H1 (cell line): ENCODE measurements around the gene KRR1. TPM values are rescaled to one million over a fixed set of nuclear protein-coding genes. Genes with fewer than 3 reads are reported as not detected.
"Not testable (repeated sequence)": the region's sequence is repeated elsewhere in the genome, so short reads cannot be mapped to it uniquely, and the experiment has no call there.

ENCODE experiments used
- CTCF ChIA-PET: fragments of 300-600 bp; sonication (Branson Sonifier 250); formaldehyde crosslinking; loops from one replicate; lab custom pipeline; 2021; ENCODE audit not compliant: partially characterized antibody; lab: Charles Lee
- POLR2A ChIA-PET: fragments of 300-600 bp; sonication (Branson Sonifier 250); formaldehyde crosslinking; loops from one replicate; lab custom pipeline; 2021; ENCODE audit warnings: inconsistent platforms; ENCODE audit not compliant: partially characterized antibody; lab: Charles Lee
- DNase-seq, 2 experiments: peaks; one replicate each; pipeline versions ENCODE4 v3.0.0 to v3.0.0-alpha.2; 2010 to 2022; ENCODE audit warnings: low spot score in 2 of 2, low read depth in 1 of 2, mixed read lengths in 1 of 2
- FAIRE-seq: peaks from 2 replicates; lab custom pipeline; 2011; peaks lifted over from hg19 to GRCh38; lab: Jason Lieb, UNC
- H2AFZ ChIP-seq: 2 replicates; pipeline ENCODE4 v1.8.1; 2012; ENCODE audit warnings: low read length, inconsistent platforms
- H2AK5ac ChIP-seq: 2 replicates; pipeline ENCODE4 v1.6.1; 2013; ENCODE audit warnings: low read depth, low read length
- H2BK120ac ChIP-seq: replicated peaks from 2 replicates; pipeline ENCODE3; 2013; ENCODE audit warnings: low read depth, low read length, inconsistent platforms
- H2BK12ac ChIP-seq: 2 replicates; pipeline ENCODE4 v1.6.1; 2013; ENCODE audit warnings: low read depth, low read length
- H2BK15ac ChIP-seq: 2 replicates; pipeline ENCODE4 v1.6.1; 2013; ENCODE audit warnings: low read length
- H2BK20ac ChIP-seq: 2 replicates; pipeline ENCODE4 v1.6.1; 2013; ENCODE audit warnings: low read length
- H2BK5ac ChIP-seq: 2 replicates; pipeline ENCODE4 v1.6.1; 2013; ENCODE audit warnings: low read depth, low read length
- H3K14ac ChIP-seq: 2 replicates; pipeline ENCODE4 v1.6.1; 2013; ENCODE audit warnings: inconsistent platforms; ENCODE audit not compliant: insufficient read length
- H3K18ac ChIP-seq: 2 replicates; pipeline ENCODE4 v1.6.1; 2013; ENCODE audit warnings: low read length; ENCODE audit errors: extremely low read depth
- H3K23ac ChIP-seq: 2 replicates; pipeline ENCODE4 v1.6.1; 2013; ENCODE audit warnings: inconsistent platforms; ENCODE audit not compliant: insufficient read length
- H3K23me2 ChIP-seq: 2 replicates; pipeline ENCODE4 v1.6.1; 2013; ENCODE audit warnings: low read depth, low read length
- H3K27ac ChIP-seq: 2 replicates; pipeline ENCODE4 v1.6.1; 2011; ENCODE audit warnings: low read depth, low read length, inconsistent platforms
- H3K27me3 ChIP-seq, 4 experiments: replicated peaks in 1 of 4; 1 replicate in 1 of 4; 2 replicates in 3 of 4; pipeline versions ENCODE4 v1.6.1 to v1.8.1; 2011 to 2013; ENCODE audit warnings: low read length in 3 of 4, mild to moderate bottlenecking in 3 of 4, inconsistent platforms in 2 of 4, mixed read lengths in 2 of 4, moderate library complexity in 1 of 4; ENCODE audit not compliant: control insufficient read depth in 3 of 4, insufficient read depth in 3 of 4; ENCODE audit errors: extremely low read depth in 1 of 4
- H3K36me3 ChIP-seq, 4 experiments: 2 replicates each; pipeline versions ENCODE4 v1.6.1 to v1.8.1; 2011 to 2013; ENCODE audit warnings: mild to moderate bottlenecking in 4 of 4, low read length in 3 of 4, moderate library complexity in 2 of 4, control low read depth in 1 of 4, inconsistent platforms in 1 of 4; ENCODE audit not compliant: insufficient read depth in 4 of 4, control insufficient read depth in 2 of 4
- H3K4ac ChIP-seq: replicated peaks from 2 replicates; pipeline ENCODE3; 2013; ENCODE audit warnings: low read length, low read depth, mixed read lengths, inconsistent platforms; ENCODE audit not compliant: insufficient read length
- H3K4me1 ChIP-seq, 4 experiments: replicated peaks in 1 of 4; 1 replicate in 1 of 4; 2 replicates in 3 of 4; pipeline versions ENCODE4 v1.6.1 to v1.8.1; 2011 to 2013; ENCODE audit warnings: low read length in 3 of 4, inconsistent platforms in 2 of 4, mixed read lengths in 1 of 4; ENCODE audit not compliant: insufficient read depth in 4 of 4, control insufficient read depth in 3 of 4
- H3K4me2 ChIP-seq, 2 experiments: 2 replicates each; pipeline versions ENCODE4 v1.6.1 to v1.8.1; 2011 to 2013; ENCODE audit warnings: low read depth in 2 of 2, low read length in 2 of 2, control low read depth in 1 of 2, inconsistent platforms in 1 of 2, mild to moderate bottlenecking in 1 of 2; ENCODE audit not compliant: insufficient read depth in 1 of 2
- H3K4me3 ChIP-seq, 4 experiments: fragments of 200-600, 300-600 bp in 1 of 4; sonication (generic), shearing (Covaris generic), sonication (Bioruptor Twin) in 1 of 4; 2 replicates each; pipeline versions ENCODE4 v1.5.1 to v1.8.1; 2011 to 2016; ENCODE audit warnings: low read length in 4 of 4, low read depth in 3 of 4, control low read depth in 2 of 4, inconsistent platforms in 2 of 4, mild to moderate bottlenecking in 2 of 4, mixed read lengths in 1 of 4, moderate library complexity in 1 of 4; ENCODE audit not compliant: insufficient read depth in 2 of 4; ENCODE audit errors: extremely low read depth in 1 of 4
- H3K56ac ChIP-seq: replicated peaks from 2 replicates; pipeline ENCODE3; 2013; ENCODE audit warnings: low read depth, mild to moderate bottlenecking, mixed read lengths, low read length, inconsistent platforms; ENCODE audit not compliant: insufficient read length
- H3K79me1 ChIP-seq: 2 replicates; pipeline ENCODE4 v1.6.1; 2013; ENCODE audit warnings: low read depth, low read length, control low read depth
- H3K79me2 ChIP-seq, 2 experiments: 2 replicates each; pipeline versions ENCODE4 v1.6.1 to v1.8.1; 2012 to 2013; ENCODE audit warnings: low read length in 2 of 2, mild to moderate bottlenecking in 2 of 2, inconsistent platforms in 1 of 2; ENCODE audit not compliant: insufficient read depth in 2 of 2, control insufficient read depth in 1 of 2
- H3K9ac ChIP-seq, 4 experiments: replicated peaks in 1 of 4; 1 replicate in 1 of 4; 2 replicates in 3 of 4; pipeline versions ENCODE4 v1.6.1 to v1.8.1; 2011 to 2013; ENCODE audit warnings: low read depth in 3 of 4, low read length in 3 of 4, control low read depth in 2 of 4, mild to moderate bottlenecking in 2 of 4, moderate library complexity in 2 of 4, inconsistent platforms in 1 of 4; ENCODE audit errors: extremely low read depth in 1 of 4
- H3K9me3 ChIP-seq, 2 experiments: 2 replicates each; pipeline versions ENCODE4 v1.6.1 to v1.8.1; 2012 to 2013; ENCODE audit warnings: mild to moderate bottlenecking in 2 of 2, moderate library complexity in 2 of 2, control low read depth in 1 of 2, inconsistent platforms in 1 of 2, low read depth in 1 of 2, low read length in 1 of 2, mixed read lengths in 1 of 2; ENCODE audit not compliant: insufficient read depth in 2 of 2
- H4K20me1 ChIP-seq, 2 experiments: replicated peaks in 1 of 2; 2 replicates each; pipeline versions ENCODE3 to v1.8.1; 2011 to 2013; ENCODE audit warnings: inconsistent platforms in 2 of 2, low read length in 2 of 2, mild to moderate bottlenecking in 1 of 2; ENCODE audit not compliant: insufficient read depth in 2 of 2, control insufficient read depth in 1 of 2
- H4K5ac ChIP-seq: 2 replicates; pipeline ENCODE4 v1.6.1; 2013; ENCODE audit warnings: low read length, low read depth, mixed read lengths, inconsistent platforms; ENCODE audit not compliant: insufficient read length
- H4K8ac ChIP-seq: 2 replicates; pipeline ENCODE4 v1.8.0; 2013; ENCODE audit warnings: mild to moderate bottlenecking, moderate library complexity, low read length, inconsistent platforms; ENCODE audit not compliant: insufficient read depth; ENCODE audit errors: extremely low read depth
- H4K91ac ChIP-seq: replicated peaks from 2 replicates; pipeline ENCODE3; 2013; ENCODE audit warnings: low read length, mixed read lengths, inconsistent platforms; ENCODE audit not compliant: insufficient read length
- CEBPB ChIP-seq: IDR thresholded peaks from 2 replicates; pipeline ENCODE4 v1.6.1; 2012; ENCODE audit warnings: low read depth, low read length
- EP300 ChIP-seq, 2 experiments: IDR thresholded peaks; 1 replicate in 1 of 2; 2 replicates in 1 of 2; pipeline ENCODE4 v1.6.1; 2011 to 2012; ENCODE audit warnings: low read depth in 2 of 2, low read length in 2 of 2, mild to moderate bottlenecking in 2 of 2, borderline replicate concordance in 1 of 2, inconsistent platforms in 1 of 2, moderate library complexity in 1 of 2
- SP1 ChIP-seq: IDR thresholded peaks from 2 replicates; pipeline ENCODE4 v1.6.1; 2011; ENCODE audit warnings: low read depth, low read length
- TCF12 ChIP-seq: IDR thresholded peaks from 2 replicates; pipeline ENCODE4 v1.6.1; 2011; ENCODE audit warnings: low read depth, mild to moderate bottlenecking, low read length
- WGBS, 2 experiments: shearing (Covaris generic) in 1 of 2; methylation state at CpG; one replicate each; pipeline versions ENCODE4 v1.1.6 to v1.1.7; 2013 to 2015; ENCODE audit warnings: low lambda C conversion rate in 2 of 2, mixed read lengths in 2 of 2, inconsistent platforms in 1 of 2, low coverage in 1 of 2, missing lambda C conversion rate in 1 of 2; ENCODE audit not compliant: insufficient replicate concordance in 2 of 2, insufficient coverage in 1 of 2, insufficient read length in 1 of 2; ENCODE audit errors: extremely low coverage in 1 of 2, missing lambda C conversion rate in 1 of 2; 5-methylcytosine and 5-hydroxymethylcytosine counted together
- polyA plus RNA-seq, 7 experiments: library from polyadenylated mRNA; depleted of rRNA in 3 of 7; stranded (reverse) in 5 of 7; unstranded in 2 of 7; fragments of >200 nt in 5 of 7; fragments of 200-250 nt in 2 of 7; gene quantifications; 1 replicate in 5 of 7; 2 replicates in 1 of 7; 4 replicates in 1 of 7; pipeline versions ENCODE4 v1.2.1 to v1.2.3, GENCODE V29; 2011 to 2013; ENCODE audit warnings: missing spikeins in 2 of 7, mixed read lengths in 2 of 7
- total RNA-seq: library from RNA; stranded (reverse); fragmentation: NEBNext Ultra II Directional; extraction: Animal tissue kit (Norgen Biotek cat#: 25700); gene quantifications from 2 replicates; pipeline ENCODE4 v1.2.1, GENCODE V29; 2021
- TF ChIP-seq, protein P1 (sequence below), 3 experiments: IDR thresholded peaks; 1 replicate in 2 of 3; 2 replicates in 1 of 3; pipeline versions ENCODE4 v1.5.1 to v1.6.1; 2011; ENCODE audit warnings: low read length in 3 of 3, mild to moderate bottlenecking in 3 of 3, inconsistent platforms in 2 of 3, low read depth in 1 of 3, moderate library complexity in 1 of 3; ENCODE audit not compliant: insufficient read depth in 1 of 3; ENCODE audit errors: control extremely low read depth in 1 of 3

KRR1 gene
- total and polyA plus RNA-seq, 2 of the 8 experiments (the other 6 are each of a cell fraction or from before 2014, with no cell fraction given) = 6.1 to 80.1 TPM

DNA sequence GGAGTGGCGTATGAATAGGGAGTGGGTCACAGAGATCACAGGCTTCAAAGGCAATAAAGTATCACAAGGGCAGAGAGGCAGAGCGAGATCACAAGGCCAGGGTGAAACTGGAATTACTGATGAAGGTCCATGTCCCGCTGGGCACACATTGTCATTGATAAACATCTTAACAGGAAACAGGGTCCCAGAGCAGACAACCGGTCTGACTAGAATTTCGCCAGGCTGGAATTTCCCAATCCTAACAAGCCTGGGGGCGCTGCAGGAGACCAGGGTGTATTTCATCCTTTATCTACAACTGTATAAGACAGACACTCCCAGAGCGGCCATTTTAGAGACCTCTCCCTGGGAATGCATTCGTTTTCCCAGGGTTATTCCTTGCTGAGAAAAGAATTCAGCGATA is 53.5 kb downstream of the KRR1 start:
- H3K18ac ChIP-seq, H2BK20ac ChIP-seq, H3K9ac ChIP-seq, H4K5ac ChIP-seq, H3K79me2 ChIP-seq, H3K4me3 ChIP-seq, H3K4me2 ChIP-seq, H3K79me1 ChIP-seq, H3K27ac ChIP-seq, H2BK15ac ChIP-seq, H3K23ac ChIP-seq, H3K4me1 ChIP-seq, CTCF ChIA-PET, H2BK5ac ChIP-seq, H3K56ac ChIP-seq, H3K36me3 ChIP-seq, H2BK120ac ChIP-seq, H3K27me3 ChIP-seq, H4K20me1 ChIP-seq, H2AFZ ChIP-seq, H3K23me2 ChIP-seq, POLR2A ChIA-PET, H2BK12ac ChIP-seq, H3K14ac ChIP-seq, H4K91ac ChIP-seq, H3K4ac ChIP-seq, H4K8ac ChIP-seq, FAIRE-seq, H2AK5ac ChIP-seq: not testable (repeated sequence)
- peak; percentile 63 for TF ChIP-seq SP1
- TF ChIP-seq EP300 (IDR thresholded peaks at IDR 0.05; ENCODE audit: borderline replicate concordance in 1 of 2, low read depth in 2 of 2, low read length in 2 of 2) = peak; percentile 36 to 94; a peak in 1 of 3 replicates
- TF ChIP-seq CEBPB = peak; percentile 72
- TF ChIP-seq, protein P1, sequence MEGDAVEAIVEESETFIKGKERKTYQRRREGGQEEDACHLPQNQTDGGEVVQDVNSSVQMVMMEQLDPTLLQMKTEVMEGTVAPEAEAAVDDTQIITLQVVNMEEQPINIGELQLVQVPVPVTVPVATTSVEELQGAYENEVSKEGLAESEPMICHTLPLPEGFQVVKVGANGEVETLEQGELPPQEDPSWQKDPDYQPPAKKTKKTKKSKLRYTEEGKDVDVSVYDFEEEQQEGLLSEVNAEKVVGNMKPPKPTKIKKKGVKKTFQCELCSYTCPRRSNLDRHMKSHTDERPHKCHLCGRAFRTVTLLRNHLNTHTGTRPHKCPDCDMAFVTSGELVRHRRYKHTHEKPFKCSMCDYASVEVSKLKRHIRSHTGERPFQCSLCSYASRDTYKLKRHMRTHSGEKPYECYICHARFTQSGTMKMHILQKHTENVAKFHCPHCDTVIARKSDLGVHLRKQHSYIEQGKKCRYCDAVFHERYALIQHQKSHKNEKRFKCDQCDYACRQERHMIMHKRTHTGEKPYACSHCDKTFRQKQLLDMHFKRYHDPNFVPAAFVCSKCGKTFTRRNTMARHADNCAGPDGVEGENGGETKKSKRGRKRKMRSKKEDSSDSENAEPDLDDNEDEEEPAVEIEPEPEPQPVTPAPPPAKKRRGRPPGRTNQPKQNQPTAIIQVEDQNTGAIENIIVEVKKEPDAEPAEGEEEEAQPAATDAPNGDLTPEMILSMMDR (IDR thresholded peaks at IDR 0.05; ENCODE audit: control extremely low read depth in 1 of 3, insufficient read depth in 1 of 3, low read depth in 1 of 3, low read length in 3 of 3) = peak in 1 of 3 experiments; percentile 5; a peak in 1 of 4 replicates
- 0 out of 2 replicates have a peak, but pooled peaks have one; percentile 23 for TF ChIP-seq TCF12
- peaks cover 6 to 20% of the 10 kb centered on the region in 2 experiments; a peak in 3 of 4 replicates for H3K9me3 ChIP-seq
- WGBS, 2 experiments = 82% methylated on average over 9 of the region's 9 CpGs; no CpG with 5 or more reads in 1 of the 2 experiments
- peak in 1 of 2 experiments; percentile 65 for DNase-seq
